Smooth muscle cell (in vitro differentiated cells): ENCODE results near the gene AP3B1. TPM values are rescaled to one million over a fixed set of nuclear protein-coding genes. Genes with fewer than 3 reads are reported as not detected.

Experiments used
- DNase-seq: peaks from one replicate; lab custom pipeline; 2025; ENCODE audit not compliant: unreplicated experiment; lab: John Stamatoyannopoulos, UW
- H2AFZ ChIP-seq: fragments of 200-600 bp; sonication (generic); 2 replicates; pipeline ENCODE4 v1.6.0; 2016; ENCODE audit warnings: antibody characterized with exemption, low read depth, mild to moderate bottlenecking
- H3F3A ChIP-seq: fragments of 200-600 bp; sonication (generic); 2 replicates; pipeline ENCODE4 v1.6.0; 2017; ENCODE audit warnings: antibody characterized with exemption, low read depth
- H3K27ac ChIP-seq: fragments of 200-600 bp; sonication (generic); 2 replicates; pipeline ENCODE4 v1.5.1; 2016; ENCODE audit warnings: low read depth, mild to moderate bottlenecking
- H3K27me3 ChIP-seq: fragments of 200-600 bp; sonication (generic); 2 replicates; pipeline ENCODE4 v1.6.1; 2016; ENCODE audit warnings: low read depth, mild to moderate bottlenecking
- H3K36me3 ChIP-seq: fragments of 200-600 bp; sonication (generic); 2 replicates; pipeline ENCODE4 v1.5.1; 2016; ENCODE audit warnings: low read depth
- H3K4me1 ChIP-seq: fragments of 200-600 bp; sonication (generic); 2 replicates; pipeline ENCODE4 v1.5.1; 2016; ENCODE audit warnings: low read depth
- H3K4me2 ChIP-seq: fragments of 200-600 bp; sonication (generic); 2 replicates; pipeline ENCODE4 v1.6.0; 2016; ENCODE audit warnings: mild to moderate bottlenecking
- H3K4me3 ChIP-seq: fragments of 200-600 bp; sonication (generic); 2 replicates; pipeline ENCODE4 v1.5.1; 2016; ENCODE audit warnings: mild to moderate bottlenecking
- H3K79me2 ChIP-seq: fragments of 200-600 bp; sonication (generic); 2 replicates; pipeline ENCODE4 v1.6.0; 2016; ENCODE audit warnings: low read depth, mild to moderate bottlenecking
- H3K9ac ChIP-seq: fragments of 200-600 bp; sonication (generic); 2 replicates; pipeline ENCODE4 v1.6.0; 2016; ENCODE audit warnings: low read depth
- H3K9me3 ChIP-seq: fragments of 200-600 bp; sonication (generic); replicated peaks from 2 replicates; pipeline ENCODE4 v1.5.1; 2016; ENCODE audit warnings: low read depth
- H4K20me1 ChIP-seq: fragments of 200-600 bp; sonication (generic); 2 replicates; pipeline ENCODE4 v1.6.0; 2016; ENCODE audit warnings: low read depth
- CTCF ChIP-seq: fragments of 200-600 bp; sonication (generic); IDR thresholded peaks from 2 replicates; pipeline ENCODE4 v1.5.1; 2017; ENCODE audit warnings: borderline replicate concordance, mild to moderate bottlenecking, antibody characterized with exemption; ENCODE audit not compliant: insufficient read depth, poor library complexity, severe bottlenecking
- WGBS: methylation state at CpG from one replicate; pipeline ENCODE4 v1.1.7; 2016; ENCODE audit warnings: low lambda C conversion rate; 5-methylcytosine and 5-hydroxymethylcytosine counted together
- polyA plus RNA-seq: library from polyadenylated mRNA; unstranded; fragments of >200 nt; fragmentation: Nextera tagmentation; extraction: Ambion mirVana; gene quantifications from 2 replicates; pipeline ENCODE4 v1.2.1, GENCODE V29; 2016
- total RNA-seq: library from RNA; depleted of rRNA; stranded (reverse); fragments of >200 nt; gene quantifications from 2 replicates; pipeline ENCODE4 v1.2.3, GENCODE V29; 2014

The AP3B1 gene
- total and polyA plus RNA-seq, 2 experiments from 2014 or later, result 36.9 to 76.3 TPM

- H3K9me3 ChIP-seq, result no peaks in the 10 kb centered on the region
- TF ChIP-seq CTCF, result peak; percentile 2
- no peaks in the 10 kb centered on the region for H3K79me2 ChIP-seq
- no peak overlapping the region for H2AFZ ChIP-seq
- no peak for DNase-seq
- no peak overlapping the region for H3K27ac ChIP-seq
- H3K36me3 ChIP-seq, result no peaks in the 10 kb centered on the region
- 7% methylated on average over 19 of the region's 19 CpGs for WGBS
- H3K4me3 ChIP-seq, result peak overlapping the region; percentile 46
- no peaks in the 10 kb centered on the region for H3F3A ChIP-seq
- H3K9ac ChIP-seq, result no peak overlapping the region
- H3K4me2 ChIP-seq, result peak overlapping the region; percentile 90
- H3K4me1 ChIP-seq, result peaks cover 17% of the 10 kb centered on the region
- peaks cover 48% of the 10 kb centered on the region for H3K27me3 ChIP-seq
- H4K20me1 ChIP-seq, result no peaks in the 10 kb centered on the region
These were observed 321.3 kb downstream of the AP3B1 start for GRCh38 chr5:77973253-77973609.

DNA sequence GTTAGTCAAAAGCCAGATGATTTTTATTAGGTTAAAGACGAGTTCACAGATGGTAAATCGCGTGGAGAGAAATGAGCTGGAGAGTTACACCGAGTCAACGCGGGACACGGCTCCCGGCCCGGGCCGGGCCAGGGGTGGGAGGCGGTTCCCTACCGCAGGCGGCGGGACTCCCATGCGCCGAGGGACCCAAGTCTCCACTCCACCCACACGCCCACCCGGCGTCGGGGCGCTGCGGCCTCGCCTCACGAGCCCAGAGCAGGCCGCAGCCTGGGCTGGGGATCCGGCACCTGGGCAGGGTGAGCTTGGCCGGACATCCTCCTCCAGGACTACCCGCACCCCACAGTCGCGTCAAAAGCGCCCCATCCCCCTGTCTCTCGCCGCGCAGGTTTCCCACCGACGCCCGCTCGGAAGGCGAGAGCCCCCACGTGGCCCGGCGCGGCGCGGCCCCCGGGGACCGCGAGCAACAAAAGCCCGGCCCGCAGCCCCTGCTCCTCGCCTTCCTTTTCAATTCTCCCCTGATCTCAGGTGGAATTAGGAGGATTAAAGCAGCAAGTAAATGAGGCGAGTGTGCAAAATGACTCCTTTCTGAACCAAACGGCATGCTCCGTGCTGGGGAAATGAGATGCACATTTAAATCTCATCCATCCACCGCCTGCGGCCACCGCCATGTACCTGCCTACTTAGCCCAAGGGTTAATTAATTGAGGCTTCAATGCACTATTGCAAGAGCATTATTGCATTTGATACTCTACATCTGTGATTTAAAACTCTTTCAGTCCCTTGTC lies 321.8 kb downstream of the AP3B1 start:
- 2% methylated on average over 57 of the region's 57 CpGs for WGBS
- H3K79me2 ChIP-seq, result no peaks in the 10 kb centered on the region
- no peaks in the 10 kb centered on the region for H4K20me1 ChIP-seq
- peak overlapping the region; percentile 90 for H3K4me2 ChIP-seq
- no peak for DNase-seq
- no peaks in the 10 kb centered on the region for H3F3A ChIP-seq
- H3K9ac ChIP-seq, result no peak overlapping the region
- no peak overlapping the region for H3K27ac ChIP-seq
- H3K4me1 ChIP-seq, result peaks cover 17% of the 10 kb centered on the region
- peak; percentile 25 for TF ChIP-seq CTCF
- no peaks in the 10 kb centered on the region for H3K9me3 ChIP-seq
- H3K36me3 ChIP-seq, result no peaks in the 10 kb centered on the region
- H2AFZ ChIP-seq, result no peak overlapping the region
- H3K27me3 ChIP-seq, result peaks cover 48% of the 10 kb centered on the region
- peak overlapping the region; percentile 46 for H3K4me3 ChIP-seq

DNA sequence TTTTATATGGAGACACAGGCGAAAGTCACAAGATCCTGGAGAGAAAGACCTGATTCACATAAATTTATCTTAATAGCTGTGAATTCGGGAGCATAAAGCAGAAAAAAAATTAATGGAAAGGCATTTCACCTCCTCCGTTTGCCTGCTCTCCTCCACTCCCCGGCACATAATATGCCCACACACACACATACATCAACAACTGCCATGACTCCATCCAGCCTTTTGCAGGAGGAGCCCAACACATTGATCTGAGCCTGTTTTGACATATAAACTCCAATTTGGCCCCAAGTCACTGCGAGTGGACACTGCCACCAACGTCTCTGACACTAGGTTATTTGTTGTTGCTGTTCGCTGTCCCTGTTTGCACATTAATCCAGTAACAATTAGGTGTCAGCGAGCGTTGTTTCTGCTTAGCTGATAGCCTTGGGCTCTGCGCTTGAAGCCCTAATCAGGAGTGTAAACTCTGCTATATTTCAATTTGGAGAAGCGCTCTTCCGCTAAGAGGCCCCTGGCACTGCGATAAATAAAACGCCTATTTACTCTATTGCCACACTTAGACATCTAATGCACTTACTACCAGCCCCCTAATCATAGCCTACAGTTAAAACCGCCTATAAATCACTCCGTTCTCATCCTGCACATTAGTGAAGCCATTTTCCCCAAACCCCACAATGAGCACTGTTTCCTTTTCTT lies 322.6 kb downstream of the AP3B1 start:
- Histone ChIP-seq H3K9me3 (no peaks in the 10 kb centered on the region), H3K9ac (no peak overlapping the region), H2AFZ (no peak overlapping the region), H3K79me2 (no peaks in the 10 kb centered on the region), H3K36me3 (no peaks in the 10 kb centered on the region), H4K20me1 (no peaks in the 10 kb centered on the region), H3K4me1 (peaks cover 17% of the 10 kb centered on the region), H3F3A (no peaks in the 10 kb centered on the region), H3K4me2 (peak overlapping the region; percentile 90), H3K4me3 (peak overlapping the region; percentile 46), H3K27ac (no peak overlapping the region), H3K27me3 (peaks cover 48% of the 10 kb centered on the region)
- no peak for DNase-seq
- no peak for TF ChIP-seq CTCF
- WGBS, result 24% methylated on average over 16 of the region's 16 CpGs
